Panc1 (cell line): ENCODE results near the gene BRAT1. TPM values are rescaled to one million over a fixed set of nuclear protein-coding genes. Genes with fewer than 3 reads are reported as not detected.

Source experiments
- ATAC-seq: fragments of 200-7000 bp; cut with Tn5 transposase; 2 replicates; pipeline ENCODE4 v1.9.1; 2020; ENCODE audit warnings: mild to moderate bottlenecking, moderate library complexity
- BruUV-seq: library from RNA; stranded (reverse); fragments of 400-500 nt; replicated peaks from 2 replicates; lab custom pipeline; 2021; lab: Mats Ljungman, UMichigan
- CTCF ChIA-PET: fragments of 300-600 bp; sonication (Branson Sonifier 250); formaldehyde crosslinking; loops from one replicate; lab custom pipeline; 2022; ENCODE audit warnings: antibody characterized with exemption; lab: Charles Lee
- POLR2A ChIA-PET: fragments of 300-600 bp; sonication (Branson Sonifier 250); formaldehyde crosslinking; loops from one replicate; lab custom pipeline; 2022; ENCODE audit warnings: antibody characterized with exemption; lab: Charles Lee
- DNase-seq: peaks from one replicate; pipeline ENCODE4 v3.0.0-alpha.2; 2010; ENCODE audit warnings: low read depth, low spot score
- H3K27ac ChIP-seq: 2 replicates; pipeline ENCODE4 v1.5.1; 2011; ENCODE audit warnings: mild to moderate bottlenecking, low read length, inconsistent platforms
- H3K27me3 ChIP-seq: fragments of 200-500 bp; sonication (Bioruptor generic); 2 replicates; pipeline ENCODE4 v1.6.0; 2014; ENCODE audit warnings: low read length, inconsistent platforms; ENCODE audit not compliant: control insufficient read depth, insufficient read depth
- H3K36me3 ChIP-seq: fragments of 200-500 bp; sonication (Bioruptor generic); 2 replicates; pipeline ENCODE4 v1.5.1; 2014; ENCODE audit warnings: inconsistent platforms, mild to moderate bottlenecking, low read length, moderate library complexity; ENCODE audit not compliant: control insufficient read depth, insufficient read depth
- H3K4me1 ChIP-seq: 2 replicates; pipeline ENCODE4 v1.5.1; 2011; ENCODE audit warnings: inconsistent platforms, mild to moderate bottlenecking, low read length, moderate library complexity; ENCODE audit not compliant: control insufficient read depth, insufficient read depth
- H3K4me3 ChIP-seq, 2 experiments: 2 replicates each; pipeline ENCODE4 v1.5.1; 2011 to 2012; ENCODE audit warnings: low read depth in 2 of 2, low read length in 2 of 2, mild to moderate bottlenecking in 2 of 2, inconsistent platforms in 1 of 2, moderate library complexity in 1 of 2
- H3K9me3 ChIP-seq: fragments of 200-500 bp; sonication (Bioruptor generic); 2 replicates; pipeline ENCODE4 v1.5.1; 2014; ENCODE audit warnings: low read depth, mild to moderate bottlenecking, inconsistent platforms, low read length, moderate library complexity; ENCODE audit not compliant: control insufficient read depth, insufficient read depth
- CTCF ChIP-seq: fragments of 450-650 bp; IDR thresholded peaks from 2 replicates; pipeline ENCODE4 v1.5.1; 2017; ENCODE audit warnings: mild to moderate bottlenecking
- POLR2AphosphoS5 ChIP-seq: IDR thresholded peaks from 2 replicates; pipeline ENCODE4 v1.6.1; 2012; ENCODE audit warnings: mild to moderate bottlenecking, low read depth, low read length, moderate library complexity
- REST ChIP-seq, 2 experiments: IDR thresholded peaks; 2 replicates each; pipeline ENCODE4 v1.6.1; 2011 to 2012; ENCODE audit warnings: low read depth in 2 of 2, control low read depth in 1 of 2, low read length in 1 of 2, mild to moderate bottlenecking in 1 of 2, moderate library complexity in 1 of 2; ENCODE audit not compliant: insufficient read depth in 1 of 2
- SIN3A ChIP-seq: IDR thresholded peaks from 2 replicates; pipeline ENCODE4 v1.6.1; 2012; ENCODE audit warnings: low read depth, mild to moderate bottlenecking, low read length, moderate library complexity, borderline replicate concordance; ENCODE audit not compliant: insufficient read depth
- TCF7L2 ChIP-seq: IDR thresholded peaks from 2 replicates; pipeline ENCODE4 v1.6.1; 2011; ENCODE audit warnings: mild to moderate bottlenecking, low read depth, low read length, inconsistent platforms
- in situ Hi-C: cut with HindIII; loops from 2 replicates; pipeline ENCODE4 v1.10.0; 2016; ENCODE audit warnings: low sequenced_read_pairs, low pct_unique_long_range_greater_than_20kb
- intact Hi-C: fragments of 100-400 bp; cut with micrococcal nuclease; formaldehyde crosslinking; loops from one replicate; pipeline ENCODE4 v1.10.0; 2022; ENCODE audit not compliant: unreplicated experiment
- total RNA-seq: library from RNA; stranded (reverse); gene quantifications from one replicate; pipeline ENCODE4 v1.2.1, GENCODE V29; 2021; ENCODE audit not compliant: unreplicated experiment

Gene BRAT1
- total RNA-seq, 1 experiment from 2014 or later, result 76.9 TPM

- intact Hi-C loops (no loop called here), in situ Hi-C loops (no loop called here)
- Histone ChIP-seq H3K27me3 (no peaks in the 10 kb centered on the region), H3K27ac (no peak overlapping the region), H3K4me3 (no peak overlapping the region), H3K36me3 (no peaks in the 10 kb centered on the region), H3K9me3 (no peaks in the 10 kb centered on the region), H3K4me1 (no peaks in the 10 kb centered on the region)
- POLR2A ChIA-PET, result no interaction called here
- DNase-seq, result no peak
- no TSS peak for BruUV-seq
- TF ChIP-seq CTCF, result no peak
- no peak for TF ChIP-seq REST (IDR thresholded peaks at IDR 0.05; ENCODE audit: insufficient read depth in 1 of 2, low read depth in 2 of 2, low read length in 1 of 2)
- TF ChIP-seq POLR2AphosphoS5, result no peak
- no peak for TF ChIP-seq SIN3A
- TF ChIP-seq TCF7L2, result no peak
- CTCF ChIA-PET, result interaction anchor here (0.5 kb wide), 1 partner anchor 27 kb away, joined by 3 read pairs; no protein-coding TSS in a partner anchor
- ATAC-seq, result no peak
These were observed 48.0 kb upstream of the BRAT1 start for GRCh38 chr7:2603044-2603965.

GRCh38 chr7:2602406-2603043 lies 47.2 kb upstream of the BRAT1 start:
- POLR2A ChIA-PET, result no interaction called here
- in situ Hi-C loops (no loop called here), intact Hi-C loops (no loop called here)
- no peak overlapping the region for H3K27ac ChIP-seq
- CTCF ChIA-PET, result interaction anchor here (0.5 kb wide), 1 partner anchor 26 kb away, joined by 3 read pairs; no protein-coding TSS in a partner anchor
- no peaks in the 10 kb centered on the region for H3K27me3 ChIP-seq
- no TSS peak for BruUV-seq
- H3K9me3 ChIP-seq, result no peaks in the 10 kb centered on the region
- no peaks in the 10 kb centered on the region for H3K36me3 ChIP-seq
- TF ChIP-seq REST (IDR thresholded peaks at IDR 0.05; ENCODE audit: insufficient read depth in 1 of 2, low read depth in 2 of 2, low read length in 1 of 2) (no peak), POLR2AphosphoS5 (no peak), CTCF (no peak), SIN3A (no peak), TCF7L2 (no peak)
- H3K4me1 ChIP-seq, result no peaks in the 10 kb centered on the region
- no peak overlapping the region for H3K4me3 ChIP-seq
- DNase-seq (no peak), ATAC-seq (no peak; the same call in 1 of the 2 replicates)
